Suprapubic skin (tissue), 4 donors: ENCODE data around the gene HNRNPC. TPM values are rescaled to one million over a fixed set of nuclear protein-coding genes. Genes with fewer than 3 reads are reported as not detected.
"Not testable (repeated sequence)": the region's sequence is repeated elsewhere in the genome, so short reads cannot be mapped to it uniquely, and the experiment has no call there.

Source experiments
- DNase-seq, 2 donors: peaks; one replicate each; pipeline ENCODE4 v3.0.0-alpha.2; 2019; ENCODE audit warnings: low spot score in 2 of 2
- H3K27ac ChIP-seq: fragments of 200-600 bp; sonication (generic); one replicate; pipeline ENCODE4 v1.5.1; 2019
- H3K27me3 ChIP-seq: fragments of 200-600 bp; sonication (generic); one replicate; pipeline ENCODE4 v1.5.1; 2019
- H3K36me3 ChIP-seq: fragments of 200-600 bp; sonication (generic); one replicate; pipeline ENCODE4 v1.5.1; 2019
- H3K4me1 ChIP-seq: fragments of 200-600 bp; sonication (generic); one replicate; pipeline ENCODE4 v1.5.1; 2019
- H3K4me3 ChIP-seq: fragments of 200-600 bp; sonication (generic); one replicate; pipeline ENCODE4 v1.5.1; 2019; ENCODE audit warnings: mild to moderate bottlenecking
- H3K9me3 ChIP-seq: fragments of 200-600 bp; sonication (generic); one replicate; pipeline ENCODE4 v1.5.1; 2019
- CTCF ChIP-seq, 2 donors: fragments of 200-600 bp in 1 of 2; fragments of 450-650 bp in 1 of 2; sonication (generic) in 1 of 2; IDR thresholded peaks; one replicate each; pipeline ENCODE4 v1.5.1; 2016 to 2019; ENCODE audit warnings: antibody characterized with exemption in 2 of 2, mild to moderate bottlenecking in 1 of 2, moderate library complexity in 1 of 2
- EP300 ChIP-seq: sonication (generic); formaldehyde crosslinking; IDR thresholded peaks from one replicate; pipeline ENCODE4 v1.6.1; 2017; ENCODE audit warnings: antibody characterized with exemption
- POLR2A ChIP-seq, 2 donors: fragments of 450-650 bp; IDR thresholded peaks; one replicate each; pipeline ENCODE4 v1.6.1; 2017; ENCODE audit warnings: antibody characterized with exemption in 2 of 2, mild to moderate bottlenecking in 2 of 2, moderate library complexity in 2 of 2
- POLR2AphosphoS5 ChIP-seq, 3 donors: sonication (generic); formaldehyde crosslinking; IDR thresholded peaks; one replicate each; pipeline ENCODE4 v1.6.1; 2017; ENCODE audit warnings: antibody characterized with exemption in 3 of 3
- WGBS: methylation state at CpG from one replicate; pipeline ENCODE4 v1.1.5; 2018; 5-methylcytosine and 5-hydroxymethylcytosine counted together
- total RNA-seq, 4 donors: library from RNA; depleted of rRNA; stranded (reverse); fragments of >200 nt; gene quantifications; one replicate each; pipeline ENCODE4 v1.1.0, GENCODE V29; 2016

The HNRNPC gene
- total RNA-seq, 4 donors from 2014 or later, result 355 to 512 (median 409) TPM

GRCh38 chr14:21171128-21171527 lies 98.1 kb downstream of the HNRNPC start:
- 82% methylated on average over 2 of the region's 2 CpGs for WGBS
- H3K27me3 ChIP-seq, result no peaks in the 10 kb centered on the region
- no peaks in the 10 kb centered on the region for H3K4me1 ChIP-seq
- no peaks in the 10 kb centered on the region for H3K36me3 ChIP-seq
- H3K4me3 ChIP-seq, result no peak overlapping the region
- no peaks in the 10 kb centered on the region for H3K9me3 ChIP-seq
- TF ChIP-seq CTCF (IDR thresholded peaks at IDR 0.05), result no peak
- no peak for TF ChIP-seq POLR2A (IDR thresholded peaks at IDR 0.05)
- TF ChIP-seq POLR2AphosphoS5 (IDR thresholded peaks at IDR 0.05), result no peak
- TF ChIP-seq EP300, result no peak
- DNase-seq, result no peak
- no peak overlapping the region for H3K27ac ChIP-seq

GRCh38 chr14:21169573-21169972 lies 99.7 kb downstream of the HNRNPC start:
- WGBS, result 81% methylated on average over 4 of the region's 4 CpGs
- TF ChIP-seq EP300 (no peak), POLR2A (IDR thresholded peaks at IDR 0.05) (no peak), POLR2AphosphoS5 (IDR thresholded peaks at IDR 0.05) (no peak), CTCF (IDR thresholded peaks at IDR 0.05) (no peak)
- H3K27ac ChIP-seq, result no peak overlapping the region
- no peaks in the 10 kb centered on the region for H3K9me3 ChIP-seq
- no peak overlapping the region for H3K4me3 ChIP-seq
- H3K27me3 ChIP-seq, result no peaks in the 10 kb centered on the region
- no peaks in the 10 kb centered on the region for H3K4me1 ChIP-seq
- DNase-seq, result no peak
- no peaks in the 10 kb centered on the region for H3K36me3 ChIP-seq

DNA sequence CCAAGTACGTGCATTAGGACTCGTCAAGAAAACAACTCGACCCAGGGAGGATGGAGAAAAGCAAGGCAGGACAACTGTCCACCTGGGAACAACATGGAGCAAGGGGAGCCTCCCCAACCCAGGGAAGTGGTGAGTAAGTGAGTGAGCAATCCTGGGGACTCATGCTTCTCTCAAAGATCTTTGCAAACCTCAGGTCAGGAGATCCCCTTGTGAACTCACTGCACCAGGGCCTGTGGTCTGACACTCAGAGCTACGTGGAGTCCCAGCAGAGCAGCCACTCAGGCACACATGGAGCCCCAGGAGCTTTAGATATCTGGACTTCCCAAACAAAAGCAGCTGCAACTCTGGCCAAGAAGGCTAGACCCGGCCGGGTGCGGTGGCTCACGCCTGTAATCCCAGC lies 101.2 kb downstream of the HNRNPC start:
- Histone ChIP-seq H3K9me3 (no peaks in the 10 kb centered on the region), H3K4me1 (no peaks in the 10 kb centered on the region), H3K27me3 (no peaks in the 10 kb centered on the region), H3K4me3 (no peak overlapping the region), H3K36me3 (no peaks in the 10 kb centered on the region), H3K27ac (no peak overlapping the region)
- no peak for DNase-seq
- WGBS, result 86% methylated on average over 8 of the region's 8 CpGs
- TF ChIP-seq CTCF (IDR thresholded peaks at IDR 0.05) (no peak), POLR2A (IDR thresholded peaks at IDR 0.05) (no peak), EP300 (no peak), POLR2AphosphoS5 (IDR thresholded peaks at IDR 0.05) (no peak)

DNA sequence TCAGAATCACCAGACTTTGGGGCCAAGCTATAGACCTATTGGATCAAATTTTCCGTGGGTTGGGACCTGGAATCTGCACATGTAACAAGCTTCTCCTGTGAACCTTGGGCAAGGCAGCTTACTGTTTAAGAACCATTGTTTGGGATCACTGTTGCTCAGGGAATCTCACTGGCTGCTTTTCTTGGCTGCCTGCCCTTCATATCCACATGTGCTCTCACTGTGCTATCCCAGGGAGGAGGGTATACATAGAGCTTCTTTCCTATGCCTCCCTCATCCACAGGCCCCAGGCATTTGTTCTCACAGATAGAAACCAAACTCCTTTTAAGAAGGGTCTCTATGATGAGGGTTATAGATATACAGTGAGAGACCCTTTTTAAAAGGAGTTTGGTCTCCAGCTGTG lies 103.6 kb downstream of the HNRNPC start:
- not testable (repeated sequence) for H3K4me1 ChIP-seq, DNase-seq, H3K9me3 ChIP-seq, H3K4me3 ChIP-seq, H3K27ac ChIP-seq, H3K27me3 ChIP-seq, H3K36me3 ChIP-seq
- WGBS, result 29% methylated on average over 1 of the region's 1 CpG

- H3K27ac ChIP-seq, H3K27me3 ChIP-seq, H3K36me3 ChIP-seq, H3K4me3 ChIP-seq, H3K9me3 ChIP-seq, H3K4me1 ChIP-seq, DNase-seq: not testable (repeated sequence)
- WGBS, result 71% methylated on average over 7 of the region's 7 CpGs
These were observed 104.1 kb downstream of the HNRNPC start for GRCh38 chr14:21165002-21165605.

- Histone ChIP-seq H3K27me3 (peaks cover 2% of the 10 kb centered on the region), H3K4me1 (no peaks in the 10 kb centered on the region), H3K36me3 (no peaks in the 10 kb centered on the region), H3K9me3 (no peaks in the 10 kb centered on the region), H3K4me3 (no peak overlapping the region), H3K27ac (no peak overlapping the region)
- 62% methylated on average over 4 of the region's 4 CpGs for WGBS
- TF ChIP-seq POLR2A (IDR thresholded peaks at IDR 0.05) (no peak), EP300 (no peak), CTCF (IDR thresholded peaks at IDR 0.05) (no peak), POLR2AphosphoS5 (IDR thresholded peaks at IDR 0.05) (no peak)
- no peak for DNase-seq
These were observed 105.4 kb downstream of the HNRNPC start for GRCh38 chr14:21163871-21164291.
